Measurements from ENCODE around the gene KIAA1549. TPM values are rescaled to one million over a fixed set of nuclear protein-coding genes. Genes with fewer than 3 reads are reported as not detected.

KIAA1549 gene
- total RNA-seq, 4 donors from 2014 or later, result 0.75 to 2.1 (median 1.2) TPM

- no peak for TF ChIP-seq CTCF (IDR thresholded peaks at IDR 0.05; ENCODE audit: low read depth)
Observed at GRCh38 chr7:138979988-138980562, 1.1 kb downstream of the KIAA1549 start.

GRCh38 chr7:138979226-138979979 lies 1.8 kb downstream of the KIAA1549 start:
- TF ChIP-seq CTCF (IDR thresholded peaks at IDR 0.05; ENCODE audit: low read depth), result no peak

GRCh38 chr7:138978541-138979184 lies 2.5 kb downstream of the KIAA1549 start:
- TF ChIP-seq CTCF (IDR thresholded peaks at IDR 0.05; ENCODE audit: low read depth), result no peak

- TF ChIP-seq CTCF (IDR thresholded peaks at IDR 0.05; ENCODE audit: low read depth), result no peak
Observed at GRCh38 chr7:138975343-138976104, 5.7 kb downstream of the KIAA1549 start.

GRCh38 chr7:138974675-138975292 lies 6.4 kb downstream of the KIAA1549 start:
- no peak for TF ChIP-seq CTCF (IDR thresholded peaks at IDR 0.05; ENCODE audit: low read depth)

- no peak for TF ChIP-seq CTCF (IDR thresholded peaks at IDR 0.05; ENCODE audit: low read depth)
Observed at GRCh38 chr7:138974103-138974502, 7.1 kb downstream of the KIAA1549 start.

Measured in subcutaneous adipose tissue (tissue), 4 donors.